CD1c-positive myeloid dendritic cell (primary cell): ENCODE data around the gene PHLPP1.
A peak's percentile ranks its signal among the peaks of the same experiment; 100 is the strongest.

Experiments used
- DNase-seq: peaks from one replicate; pipeline ENCODE4 v3.0.0-alpha.2; 2016; ENCODE audit errors: extremely low spot score

PHLPP1 gene

GRCh38 chr18:63002305-63002704 is 287.0 kb downstream of the PHLPP1 start:
- no peak for DNase-seq

GRCh38 chr18:63002803-63003445 is 287.6 kb downstream of the PHLPP1 start:
- no peak for DNase-seq

GRCh38 chr18:63003899-63004298 is 288.6 kb downstream of the PHLPP1 start:
- no peak for DNase-seq

DNA sequence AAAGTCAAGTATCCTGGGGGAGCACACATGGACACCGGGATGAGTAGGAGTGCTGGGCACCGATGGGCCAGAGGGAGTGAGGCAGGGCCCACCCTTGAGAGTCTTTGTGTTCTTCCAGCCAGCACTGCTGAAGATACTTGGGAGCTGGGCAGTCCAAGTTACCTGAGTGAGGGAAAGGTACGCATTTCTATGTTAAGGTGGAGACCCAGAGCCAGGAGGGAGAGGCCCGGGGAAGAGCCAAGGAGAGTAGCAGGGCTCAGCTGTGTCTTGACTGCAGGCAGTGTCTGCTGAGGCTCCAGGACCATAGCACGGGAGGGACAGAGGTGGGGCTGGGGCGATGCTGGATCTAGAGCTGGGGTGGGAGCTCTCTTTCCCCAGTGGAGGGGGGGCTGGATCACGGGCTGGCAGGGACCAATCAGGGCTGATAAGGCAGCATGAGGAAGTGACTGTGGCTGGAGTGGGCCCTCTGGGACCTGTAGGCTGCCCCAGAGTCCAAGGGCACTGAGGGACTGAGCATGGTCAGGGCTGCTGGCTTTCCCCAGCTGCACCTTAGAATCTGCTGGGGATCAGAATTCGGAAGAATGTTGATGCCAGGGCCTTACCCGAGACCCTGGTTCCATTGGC is 289.2 kb downstream of the PHLPP1 start:
- no peak for DNase-seq

- no peak for DNase-seq
Observed at GRCh38 chr18:63005306-63005705, 290.0 kb downstream of the PHLPP1 start.

DNA sequence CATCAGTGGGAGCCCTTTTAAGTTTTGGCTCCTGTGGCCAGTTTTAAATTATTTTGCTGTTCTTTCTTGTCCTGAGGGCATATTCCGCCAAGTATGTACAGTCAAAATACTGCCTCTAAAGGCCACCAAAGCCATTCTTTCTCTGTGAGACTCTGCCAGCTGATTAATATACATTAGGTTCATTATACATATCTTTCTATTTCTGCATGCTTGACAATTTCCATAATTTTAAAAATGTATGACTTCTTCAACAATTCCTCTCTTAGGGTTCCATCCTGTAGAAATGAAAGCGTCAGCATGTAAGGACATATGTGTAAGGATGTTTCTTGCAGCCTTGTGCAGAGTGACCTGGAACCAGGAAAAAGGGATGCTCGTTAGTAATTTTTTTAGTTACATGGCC is 291.9 kb downstream of the PHLPP1 start:
- DNase-seq: no peak

GRCh38 chr18:63016270-63016669 is 300.9 kb downstream of the PHLPP1 start:
- DNase-seq: peak; percentile 73

DNA sequence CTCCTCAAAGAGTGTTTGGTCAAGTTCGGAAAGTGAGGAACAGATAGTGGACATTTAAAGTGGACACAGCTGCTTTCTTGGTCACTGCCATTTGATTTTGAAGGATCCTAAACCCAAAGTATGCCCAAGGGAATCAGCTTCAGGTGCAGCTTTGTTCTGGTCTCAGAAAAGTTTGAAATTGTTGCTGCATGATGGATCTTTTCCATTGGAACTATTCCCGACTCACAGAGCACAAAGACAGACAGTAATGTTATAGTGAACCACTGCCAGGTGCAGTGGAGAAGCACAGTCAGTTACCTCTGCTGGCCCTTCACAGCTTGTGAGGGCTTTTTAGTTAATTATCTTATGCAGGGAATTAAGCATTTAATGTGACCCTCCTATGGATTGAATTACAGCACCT is 301.7 kb downstream of the PHLPP1 start:
- no peak for DNase-seq

GRCh38 chr18:63017977-63018376 is 302.6 kb downstream of the PHLPP1 start:
- no peak for DNase-seq

GRCh38 chr18:63022429-63023022 is 307.2 kb downstream of the PHLPP1 start:
- no peak for DNase-seq

DNA sequence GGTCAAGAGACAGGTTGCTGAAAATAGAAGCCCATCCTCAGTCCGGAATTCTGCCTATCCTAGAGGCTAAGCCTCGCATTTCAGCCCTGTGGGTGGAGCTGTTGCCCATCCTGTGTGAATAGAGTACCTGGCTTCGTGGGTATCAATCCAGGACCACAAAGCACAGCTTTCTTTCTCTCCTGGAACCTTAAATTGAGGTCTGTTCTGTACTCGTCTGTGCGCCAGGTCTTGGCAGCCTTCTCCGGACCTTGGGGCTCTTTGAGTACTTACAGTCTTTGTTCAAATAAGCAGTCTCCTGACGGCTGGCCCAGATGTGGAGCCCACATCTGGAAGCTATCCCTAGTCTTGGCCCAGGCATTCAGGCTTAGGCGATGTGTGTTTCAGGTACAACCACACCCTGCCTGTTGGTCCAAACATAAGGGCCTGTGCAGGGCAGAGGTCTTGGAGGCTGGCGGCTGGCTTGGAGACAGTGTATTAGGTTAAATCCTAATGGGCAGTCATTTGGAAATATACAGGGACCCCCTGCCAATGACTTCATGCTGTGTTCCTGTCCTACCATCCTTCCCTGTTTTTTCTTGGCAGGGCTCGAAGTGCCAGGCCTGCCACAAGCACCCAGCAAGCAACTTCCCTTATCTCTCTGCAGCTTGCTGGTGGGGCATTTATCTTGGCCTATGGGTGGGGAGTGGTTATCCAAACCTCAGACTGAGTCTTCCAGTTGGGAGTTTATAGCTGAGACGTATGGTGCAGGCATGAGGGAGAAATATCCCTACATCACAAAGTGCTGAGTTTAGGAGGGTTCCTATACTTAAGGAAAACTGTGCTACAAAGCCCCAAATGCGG is 310.1 kb downstream of the PHLPP1 start:
- no peak for DNase-seq

DNA sequence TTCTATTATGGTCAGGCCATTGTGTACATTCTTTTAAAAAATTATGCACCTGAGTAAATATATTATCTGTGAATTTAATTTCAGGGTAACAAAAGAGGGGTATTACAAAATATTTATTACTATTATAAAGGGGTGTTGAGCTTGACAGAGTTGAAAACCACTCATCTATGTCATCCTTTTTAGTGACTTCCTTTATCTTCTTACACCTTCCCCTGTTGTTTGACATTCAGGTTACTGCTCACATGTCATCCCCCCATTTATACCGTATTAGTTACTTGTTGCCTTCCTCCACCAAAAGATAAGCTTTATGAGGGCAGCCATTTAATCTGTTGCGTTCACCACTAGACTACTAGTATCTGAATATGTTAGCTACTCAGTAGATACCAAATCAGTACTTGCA is 313.0 kb downstream of the PHLPP1 start:
- DNase-seq: no peak
